Adrenal gland (tissue), 5 donors: ENCODE results near the gene ANXA4.

Source experiments
- POLR2A ChIP-seq, 2 donors: fragments of 450-650 bp; IDR thresholded peaks; one replicate each; pipeline ENCODE4 v1.6.1; 2017; ENCODE audit warnings: antibody characterized with exemption in 2 of 2, mild to moderate bottlenecking in 2 of 2, moderate library complexity in 1 of 2
- TF ChIP-seq, protein P1 (sequence below), 6 experiments: fragments of 450-650 bp in 4 of 6; fragments of 200-600 bp in 2 of 6; sonication (generic) in 1 of 6; IDR thresholded peaks; 1 replicate in 5 of 6; 2 replicates in 1 of 6; pipeline versions ENCODE4 v1.5.1 to v1.8.0; 2016 to 2021; ENCODE audit warnings: antibody characterized with exemption in 6 of 6, mild to moderate bottlenecking in 2 of 6, moderate library complexity in 1 of 6
- donor health status: DM: no; HTN: no; CAD: no.

DNA sequence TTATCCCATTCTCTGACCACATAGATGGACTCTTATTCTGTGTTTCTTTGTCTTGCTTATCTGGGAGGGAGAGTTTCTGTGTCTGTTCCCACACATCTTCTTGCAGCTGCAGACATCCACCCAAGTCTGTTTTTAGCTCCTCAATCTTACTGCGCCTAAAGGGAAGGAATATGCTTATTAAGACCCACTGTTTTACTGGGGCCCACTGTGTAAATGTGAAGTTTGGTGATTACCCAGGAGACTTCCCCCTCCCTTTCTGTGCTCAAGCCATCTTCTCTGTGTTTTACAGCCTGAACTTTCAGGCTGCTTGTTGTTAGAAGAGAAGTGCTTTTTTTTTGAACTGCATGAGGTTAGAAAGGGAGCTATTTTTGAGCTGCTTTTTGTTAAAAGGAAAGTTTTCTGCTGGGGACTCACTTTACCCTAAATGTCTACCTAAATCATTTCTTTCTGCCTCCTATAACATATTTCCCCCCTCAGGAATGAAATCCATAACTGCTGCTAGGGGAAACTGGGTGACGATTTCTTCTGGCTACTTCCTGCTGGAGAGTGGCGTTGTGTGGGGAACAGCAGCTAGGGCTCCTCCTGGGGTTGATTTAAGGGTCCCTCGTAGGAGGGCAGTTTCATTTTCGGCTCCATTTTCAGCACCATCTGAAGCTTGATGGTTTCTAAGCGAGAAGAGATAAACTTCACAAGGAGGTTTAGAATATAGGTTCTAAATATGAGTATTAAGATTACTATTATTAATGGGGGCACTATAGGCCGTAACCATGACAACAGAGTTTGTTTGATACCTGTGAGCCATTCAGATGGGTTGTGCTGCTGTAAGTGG lies 48.1 kb downstream of the ANXA4 start:
- TF ChIP-seq, protein P1, sequence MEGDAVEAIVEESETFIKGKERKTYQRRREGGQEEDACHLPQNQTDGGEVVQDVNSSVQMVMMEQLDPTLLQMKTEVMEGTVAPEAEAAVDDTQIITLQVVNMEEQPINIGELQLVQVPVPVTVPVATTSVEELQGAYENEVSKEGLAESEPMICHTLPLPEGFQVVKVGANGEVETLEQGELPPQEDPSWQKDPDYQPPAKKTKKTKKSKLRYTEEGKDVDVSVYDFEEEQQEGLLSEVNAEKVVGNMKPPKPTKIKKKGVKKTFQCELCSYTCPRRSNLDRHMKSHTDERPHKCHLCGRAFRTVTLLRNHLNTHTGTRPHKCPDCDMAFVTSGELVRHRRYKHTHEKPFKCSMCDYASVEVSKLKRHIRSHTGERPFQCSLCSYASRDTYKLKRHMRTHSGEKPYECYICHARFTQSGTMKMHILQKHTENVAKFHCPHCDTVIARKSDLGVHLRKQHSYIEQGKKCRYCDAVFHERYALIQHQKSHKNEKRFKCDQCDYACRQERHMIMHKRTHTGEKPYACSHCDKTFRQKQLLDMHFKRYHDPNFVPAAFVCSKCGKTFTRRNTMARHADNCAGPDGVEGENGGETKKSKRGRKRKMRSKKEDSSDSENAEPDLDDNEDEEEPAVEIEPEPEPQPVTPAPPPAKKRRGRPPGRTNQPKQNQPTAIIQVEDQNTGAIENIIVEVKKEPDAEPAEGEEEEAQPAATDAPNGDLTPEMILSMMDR (IDR thresholded peaks at IDR 0.05) = no peak
- no peak for TF ChIP-seq POLR2A (IDR thresholded peaks at IDR 0.05)
